Dedifferentiated amniotic fluid mesenchymal stem cell (primary cell): ENCODE data around the gene DLL1.
"Not testable (repeated sequence)": the region's sequence is repeated elsewhere in the genome, so short reads cannot be mapped to it uniquely, and the experiment has no call there.

Source experiments
- DNase-seq: peaks from one replicate; pipeline ENCODE4 v3.0.0-alpha.2; 2016; ENCODE audit errors: extremely low spot score

DLL1 gene

DNA sequence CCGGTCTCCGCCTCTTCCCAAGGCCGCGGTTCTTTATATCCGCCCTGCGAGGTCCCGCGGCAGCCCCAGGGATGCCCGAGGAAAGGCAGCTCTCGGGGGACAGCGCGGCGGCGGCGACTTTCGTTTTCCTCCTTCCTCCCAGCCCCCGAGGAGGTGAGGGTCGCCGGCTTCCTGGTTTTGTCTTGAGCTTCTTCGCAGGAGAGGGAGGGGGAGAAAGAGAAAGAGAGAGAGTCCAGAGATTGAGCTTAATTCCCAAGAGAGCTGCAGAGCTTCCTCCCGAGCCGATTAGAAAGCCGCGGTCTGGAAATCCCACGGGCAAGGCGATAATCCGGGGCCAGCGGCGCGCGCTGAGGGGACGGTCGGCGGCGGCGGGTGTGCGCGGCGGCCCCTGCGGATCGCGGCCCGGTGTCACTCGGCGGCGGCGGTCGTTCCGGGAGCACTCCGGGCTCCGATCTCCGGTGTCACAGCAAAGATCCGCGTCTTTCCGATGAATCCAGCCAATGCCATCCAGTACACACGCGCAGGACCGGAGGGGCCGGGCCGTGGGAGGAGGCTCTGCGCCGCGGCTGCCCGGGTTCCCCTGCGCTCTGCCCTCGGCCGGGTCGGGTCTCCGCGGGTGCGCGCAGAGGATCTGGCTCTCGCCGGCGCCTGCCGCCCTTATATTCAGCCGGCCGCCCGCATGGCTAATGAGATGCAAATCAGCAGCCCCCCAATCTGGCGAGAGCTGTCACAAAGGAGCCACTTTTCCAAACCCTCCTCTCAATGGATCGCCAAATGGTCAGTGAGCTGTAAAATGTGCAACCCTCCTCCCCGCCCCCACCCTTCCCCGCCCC is at the start of gene DLL1:
DLL1 (minus strand) TSS at position 783 of the 833 bp plus-strand sequence. CDS start 939 bp downstream, outside the sequence.
- no peak for DNase-seq

GRCh38 chr6:170335199-170335598 is 44.3 kb upstream of the DLL1 start:
- not testable (repeated sequence) for DNase-seq

GRCh38 chr6:170329321-170329720 is 38.4 kb upstream of the DLL1 start:
- DNase-seq, result no peak

DNA sequence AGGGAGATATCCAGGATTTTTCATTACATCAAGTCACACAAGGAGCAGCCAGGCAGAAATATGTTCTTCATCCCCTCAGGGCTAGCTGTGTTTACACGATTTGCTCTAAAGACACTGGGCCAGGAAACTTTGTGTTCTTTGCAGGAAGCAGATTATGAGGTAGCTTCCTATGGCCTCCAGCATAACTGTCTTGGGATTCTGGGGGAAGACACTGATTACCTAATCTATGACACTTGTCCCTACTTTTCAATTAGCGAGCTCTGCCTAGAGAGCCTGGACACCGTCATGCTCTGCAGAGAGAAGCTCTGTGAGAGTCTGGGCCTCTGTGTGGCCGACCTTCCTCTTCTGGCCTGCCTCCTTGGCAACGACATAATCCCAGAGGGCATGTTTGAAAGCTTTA is 26.8 kb upstream of the DLL1 start:
- no peak for DNase-seq

DNA sequence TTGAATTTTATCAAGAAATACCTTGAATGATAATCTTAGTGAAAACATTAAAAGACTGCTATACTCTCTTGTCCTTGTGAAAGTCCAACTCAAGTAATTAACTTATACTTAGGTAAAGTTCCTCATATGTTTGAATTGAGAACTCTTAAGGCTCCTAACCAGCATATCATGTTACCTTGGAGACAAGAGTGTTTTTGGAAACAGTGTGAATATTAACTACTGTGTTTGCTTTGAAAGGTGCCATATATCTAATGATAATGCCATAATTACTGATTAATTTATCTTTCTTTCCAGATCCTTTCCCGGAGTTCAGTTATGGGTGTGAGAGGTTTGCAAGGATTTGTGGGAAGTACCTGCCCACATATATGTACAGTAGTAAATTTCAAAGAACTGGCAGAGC is 26.2 kb upstream of the DLL1 start:
- no peak for DNase-seq

DNA sequence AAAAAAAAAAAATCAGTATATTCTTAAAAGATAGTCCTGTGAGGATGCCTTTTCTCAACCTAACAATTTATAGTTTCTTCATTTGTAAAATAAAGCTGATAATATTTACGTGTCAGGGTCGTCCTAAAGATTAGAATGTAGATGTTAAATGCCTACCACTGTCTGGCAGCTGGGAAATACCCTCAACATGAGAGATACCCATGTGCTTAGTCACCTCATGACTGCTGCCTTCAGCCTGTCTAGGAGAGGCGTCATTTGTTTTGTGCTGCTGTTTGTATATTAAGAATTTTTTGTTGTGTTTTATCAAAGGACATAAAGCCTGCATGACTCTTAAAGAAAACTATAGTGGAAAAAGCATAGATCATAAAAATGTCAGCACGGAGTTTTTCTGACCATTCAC is 25.2 kb upstream of the DLL1 start:
- DNase-seq, result no peak

- DNase-seq, result no peak
Measured at GRCh38 chr6:170314983-170315382, 24.1 kb upstream of the DLL1 start.

DNA sequence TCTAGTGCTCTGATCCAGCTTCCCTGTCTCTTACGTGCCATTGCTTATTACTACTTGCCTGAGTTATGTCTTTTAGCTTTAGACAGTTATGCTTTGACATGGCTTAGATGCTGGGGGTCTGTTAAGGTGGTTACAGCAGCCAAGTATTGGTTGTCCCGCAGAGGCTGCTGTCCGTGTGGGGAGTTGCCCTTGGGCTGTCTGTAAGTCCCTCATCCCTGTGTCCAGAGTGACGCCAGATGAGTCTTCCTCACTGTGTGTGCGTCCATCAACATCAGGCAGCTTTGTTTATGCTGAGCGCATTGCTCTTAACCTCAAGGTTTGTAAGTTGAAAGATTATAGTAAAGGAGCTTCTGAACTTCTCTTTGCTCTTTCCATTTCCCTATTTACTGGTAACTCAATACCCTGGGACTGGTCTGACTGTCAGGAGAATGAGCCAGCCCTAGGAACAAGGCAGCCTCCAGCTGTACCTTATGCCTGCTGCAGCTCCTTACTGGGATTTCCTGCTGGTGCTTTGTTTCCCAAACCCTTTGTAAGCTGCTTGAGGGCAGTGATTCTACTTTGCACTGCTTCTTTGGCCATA is 22.9 kb upstream of the DLL1 start:
- DNase-seq, result no peak

DNA sequence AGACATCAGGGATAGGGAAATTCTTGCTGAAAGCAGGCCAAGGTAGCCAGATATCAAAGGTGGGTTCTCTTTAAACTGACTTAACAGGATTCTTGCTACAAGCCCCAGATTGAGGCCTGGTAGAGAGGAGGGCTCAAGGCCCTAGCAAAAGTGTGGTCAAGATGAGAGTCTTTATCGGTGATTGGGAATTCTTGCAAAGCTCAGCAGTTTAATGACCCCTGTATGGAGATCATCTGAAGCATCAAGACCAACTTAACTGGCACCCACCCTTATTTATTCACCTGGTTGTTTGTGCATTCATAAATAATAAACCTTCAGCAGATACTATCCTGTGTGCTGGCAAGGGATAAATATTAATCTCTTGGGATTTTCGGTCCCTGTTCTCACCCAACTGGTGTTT is 22.0 kb upstream of the DLL1 start:
- no peak for DNase-seq

GRCh38 chr6:170311696-170312095 is 20.8 kb upstream of the DLL1 start:
- no peak for DNase-seq

DNA sequence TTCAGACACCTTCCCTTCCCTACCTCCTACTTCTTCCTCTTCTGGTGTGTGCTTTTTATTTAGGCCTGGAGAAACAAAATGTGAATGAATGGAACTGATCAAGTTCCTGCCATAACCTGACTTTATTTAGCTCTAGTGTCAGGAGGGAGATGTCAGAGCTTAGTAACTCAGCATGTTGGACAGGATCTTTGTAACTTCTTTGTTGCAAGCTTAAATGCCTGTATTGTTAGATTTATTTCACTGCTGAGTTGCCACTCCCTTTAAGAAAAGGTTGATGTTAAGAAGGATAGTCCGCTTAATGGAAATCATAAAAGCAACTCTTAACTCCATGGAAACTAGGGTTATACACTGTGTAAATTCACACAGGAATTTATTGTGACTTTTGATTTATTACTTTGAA is 17.9 kb upstream of the DLL1 start:
- no peak for DNase-seq

- DNase-seq, result no peak
Measured at GRCh38 chr6:170307080-170307545, 16.2 kb upstream of the DLL1 start.

GRCh38 chr6:170306324-170307079 is 15.6 kb upstream of the DLL1 start, which contains the start of gene FAM120B:
FAM120B (plus strand) TSS chr6:170306758; CDS start chr6:170317391, 10,633 bp downstream.
- DNase-seq, result peak; percentile 96

GRCh38 chr6:170305805-170306323 is 15.0 kb upstream of the DLL1 start:
- no peak for DNase-seq

GRCh38 chr6:170301184-170301583 is 10.3 kb upstream of the DLL1 start:
- DNase-seq, result no peak

DNA sequence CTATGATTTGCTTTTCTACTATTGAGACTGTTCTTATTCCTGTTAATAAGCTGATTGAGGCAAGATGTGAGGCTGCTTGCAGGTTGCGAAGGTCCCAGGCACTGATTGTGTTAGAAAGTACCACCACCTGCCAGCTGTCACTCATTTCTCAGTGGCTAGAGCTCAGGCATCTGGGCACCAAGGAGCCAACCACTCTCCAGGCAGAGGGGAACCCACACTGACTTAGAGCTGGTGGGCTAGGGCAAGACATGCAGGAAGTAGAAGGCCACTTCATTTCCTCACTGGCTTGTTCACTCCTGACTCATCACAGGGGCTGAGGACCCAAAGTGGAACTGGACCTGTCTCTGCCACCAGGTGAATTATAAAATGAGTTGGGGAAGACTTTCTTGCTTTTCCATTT is 7.8 kb upstream of the DLL1 start:
- DNase-seq, result no peak

- no peak for DNase-seq
Measured at GRCh38 chr6:170297576-170298330, 6.9 kb upstream of the DLL1 start.

DNA sequence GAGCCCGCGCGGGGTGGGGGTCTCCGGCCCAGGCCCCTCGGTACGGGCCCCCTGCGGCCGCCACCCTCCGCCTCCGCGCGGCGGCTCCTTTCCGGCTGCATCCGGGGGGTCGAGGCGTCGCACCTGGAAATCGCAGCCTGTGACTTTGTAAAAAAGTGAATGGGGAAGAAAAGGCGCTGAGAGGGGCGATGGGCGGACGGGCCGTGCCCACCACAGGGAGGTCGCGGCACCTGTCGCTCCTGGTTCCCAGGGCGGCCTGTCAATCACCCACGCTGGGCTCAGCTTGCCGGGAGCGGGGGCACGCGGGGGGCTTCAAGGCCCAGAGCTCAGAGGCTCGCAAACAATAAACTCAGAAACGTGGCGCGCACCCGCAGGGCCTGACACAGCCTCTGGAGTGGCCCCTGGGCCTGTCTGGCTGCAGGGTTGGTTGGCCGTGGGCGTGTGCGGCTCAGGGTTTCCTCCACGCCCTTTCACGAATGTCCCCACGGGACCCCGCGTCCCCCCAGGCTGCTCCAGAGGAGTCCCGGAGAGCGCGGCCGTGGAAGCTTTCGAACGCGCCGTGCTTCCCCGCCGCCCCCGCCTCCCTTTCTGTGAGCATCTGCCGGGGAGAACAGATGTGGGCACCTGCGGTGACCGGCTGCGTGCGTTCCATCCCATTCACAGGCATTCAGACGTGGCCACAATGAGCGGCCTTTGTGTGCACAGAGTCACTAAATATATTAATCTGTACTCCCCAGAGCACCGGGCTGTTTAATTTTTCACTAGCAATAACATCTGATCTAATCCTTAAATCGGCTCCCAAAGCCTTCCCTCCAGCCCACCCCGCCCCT is 6.1 kb upstream of the DLL1 start:
- DNase-seq, result no peak

GRCh38 chr6:170296423-170296745 is 5.5 kb upstream of the DLL1 start:
- no peak for DNase-seq

- no peak for DNase-seq
Measured at GRCh38 chr6:170295510-170296422, 4.9 kb upstream of the DLL1 start.
